WTC11 (cell line): ENCODE measurements around the gene RAET1E. TPM values are rescaled to one million over a fixed set of nuclear protein-coding genes. Genes with fewer than 3 reads are reported as not detected.

Experiments
- ATAC-seq: fragments of 200-7000 bp; cut with Tn5 transposase; 2 replicates; pipeline ENCODE4 v1.10.0; 2021; ENCODE audit warnings: mild to moderate bottlenecking, moderate library complexity
- CTCF ChIA-PET: fragments of 300-600 bp; sonication (Branson Sonifier 250); formaldehyde crosslinking; loops from one replicate; lab custom pipeline; 2021; ENCODE audit warnings: antibody characterized with exemption; lab: Charles Lee
- POLR2A ChIA-PET: fragments of 350-600 bp; sonication (Branson Sonifier 250); formaldehyde crosslinking; loops from one replicate; lab custom pipeline; 2021; ENCODE audit warnings: antibody characterized with exemption; lab: Charles Lee
- DNase-seq: peaks from one replicate; pipeline ENCODE4 v3.0.0; 2021; ENCODE audit warnings: low spot score
- H3K27ac Mint-ChIP-seq: 2 replicates; pipeline ENCODE4 v1.8.0; 2021; ENCODE audit warnings: mixed read lengths
- H3K27me3 Mint-ChIP-seq: 2 replicates; pipeline ENCODE4 v1.8.0; 2021; ENCODE audit warnings: low read depth, mild to moderate bottlenecking, moderate library complexity, mixed read lengths
- H3K36me3 Mint-ChIP-seq: 2 replicates; pipeline ENCODE4 v1.8.0; 2021; ENCODE audit warnings: mixed read lengths
- H3K4me1 Mint-ChIP-seq: 2 replicates; pipeline ENCODE4 v1.8.0; 2022; ENCODE audit warnings: mixed read lengths
- H3K4me3 Mint-ChIP-seq: 2 replicates; pipeline ENCODE4 v1.8.0; 2021; ENCODE audit warnings: mild to moderate bottlenecking, moderate library complexity, mixed read lengths
- H3K9me3 Mint-ChIP-seq: 2 replicates; pipeline ENCODE4 v1.8.0; 2021; ENCODE audit warnings: mixed read lengths
- CREB1 ChIP-seq: sonication (generic); formaldehyde crosslinking; IDR thresholded peaks from 2 replicates; pipeline ENCODE4 v1.8.0; 2023; ENCODE audit warnings: mild to moderate bottlenecking, missing genetic modification reagents
- CREM ChIP-seq: sonication (generic); formaldehyde crosslinking; IDR thresholded peaks from 2 replicates; pipeline ENCODE4 v1.8.1; 2022; ENCODE audit warnings: mild to moderate bottlenecking, missing genetic modification reagents, moderate library complexity
- EMX1 ChIP-seq: fragments of 250-450 bp; sonication (Bioruptor Pico); IDR thresholded peaks from 2 replicates; pipeline ENCODE4 v1.8.0; 2021; ENCODE audit warnings: mild to moderate bottlenecking
- FOXJ3 ChIP-seq: sonication (generic); formaldehyde crosslinking; IDR thresholded peaks from 2 replicates; pipeline ENCODE4 v1.9.0; 2021; ENCODE audit warnings: missing genetic modification reagents, mild to moderate bottlenecking, borderline replicate concordance
- FOXK1 ChIP-seq: sonication (generic); formaldehyde crosslinking; IDR thresholded peaks from 2 replicates; pipeline ENCODE4 v1.8.0; 2022; ENCODE audit warnings: mild to moderate bottlenecking, moderate library complexity, missing genetic modification reagents
- FOXP4 ChIP-seq: sonication (generic); formaldehyde crosslinking; IDR thresholded peaks from 2 replicates; pipeline ENCODE4 v1.8.0; 2022; ENCODE audit warnings: mild to moderate bottlenecking, missing genetic modification reagents
- GABPB1 ChIP-seq: sonication (generic); formaldehyde crosslinking; IDR thresholded peaks from 2 replicates; pipeline ENCODE4 v1.8.1; 2023; ENCODE audit warnings: mild to moderate bottlenecking, missing genetic modification reagents
- GTF2I ChIP-seq: fragments of 250-450 bp; sonication (Bioruptor Pico); conservative IDR thresholded peaks from 2 replicates; pipeline ENCODE4 v1.4.0; 2021; ENCODE audit warnings: mild to moderate bottlenecking
- IRF2 ChIP-seq: sonication (generic); formaldehyde crosslinking; IDR thresholded peaks from 2 replicates; pipeline ENCODE4 v1.8.0; 2022; ENCODE audit warnings: low read depth, missing genetic modification reagents, borderline replicate concordance
- JUN ChIP-seq: sonication (generic); formaldehyde crosslinking; IDR thresholded peaks from 2 replicates; pipeline ENCODE4 v1.8.0; 2023; ENCODE audit warnings: mild to moderate bottlenecking, missing genetic modification reagents
- KAT7 ChIP-seq: sonication (generic); formaldehyde crosslinking; IDR thresholded peaks from 2 replicates; pipeline ENCODE4 v1.8.1; 2023; ENCODE audit warnings: missing genetic modification reagents, mild to moderate bottlenecking, borderline replicate concordance
- NR3C1 ChIP-seq: sonication (generic); formaldehyde crosslinking; conservative IDR thresholded peaks from 2 replicates; pipeline ENCODE4 v1.8.1; 2023; ENCODE audit warnings: low read depth, mild to moderate bottlenecking, missing genetic modification reagents
- RELA ChIP-seq: sonication (generic); formaldehyde crosslinking; IDR thresholded peaks from 2 replicates; pipeline ENCODE4 v1.8.1; 2022; ENCODE audit warnings: missing genetic modification reagents, mild to moderate bottlenecking, borderline replicate concordance
- RORB ChIP-seq: fragments of 250-450 bp; sonication (Bioruptor Pico); IDR thresholded peaks from 2 replicates; pipeline ENCODE4 v1.9.0; 2021; ENCODE audit warnings: mild to moderate bottlenecking
- SP1 ChIP-seq: sonication (generic); formaldehyde crosslinking; conservative IDR thresholded peaks from 2 replicates; pipeline ENCODE4 v1.8.1; 2022; ENCODE audit warnings: missing genetic modification reagents
- TEAD1 ChIP-seq: sonication (generic); formaldehyde crosslinking; IDR thresholded peaks from 2 replicates; pipeline ENCODE4 v1.8.0; 2022; ENCODE audit warnings: mild to moderate bottlenecking, missing genetic modification reagents
- TP53 ChIP-seq: sonication (generic); formaldehyde crosslinking; IDR thresholded peaks from 2 replicates; pipeline ENCODE4 v1.8.1; 2023; ENCODE audit warnings: mild to moderate bottlenecking, missing genetic modification reagents
- ZNF121 ChIP-seq: sonication (generic); formaldehyde crosslinking; IDR thresholded peaks from 2 replicates; pipeline ENCODE4 v1.8.0; 2023; ENCODE audit warnings: missing genetic modification reagents
- ZNF263 ChIP-seq: sonication (generic); formaldehyde crosslinking; IDR thresholded peaks from 2 replicates; pipeline ENCODE4 v1.8.1; 2022; ENCODE audit warnings: low read depth, mild to moderate bottlenecking, moderate library complexity, missing genetic modification reagents
- ZNF396 ChIP-seq: fragments of 250-450 bp; sonication (Bioruptor Pico); IDR thresholded peaks from 2 replicates; pipeline ENCODE4 v1.8.0; 2021; ENCODE audit warnings: mild to moderate bottlenecking, moderate library complexity, borderline replicate concordance
- total RNA-seq: library from RNA; stranded (reverse); gene quantifications from 3 replicates; pipeline ENCODE4 v1.2.3, GENCODE V29; 2021
- TF ChIP-seq, protein P1 (sequence below): sonication (generic); formaldehyde crosslinking; IDR thresholded peaks from 2 replicates; pipeline ENCODE4 v1.8.0; 2023; ENCODE audit warnings: mild to moderate bottlenecking, missing genetic modification reagents
- TF ChIP-seq, protein P2 (sequence below): sonication (generic); formaldehyde crosslinking; conservative IDR thresholded peaks from 2 replicates; pipeline ENCODE4 v1.8.1; 2023; ENCODE audit warnings: mild to moderate bottlenecking, low read depth, missing genetic modification reagents, moderate library complexity

The RAET1E gene
- total RNA-seq, 1 experiment from 2014 or later, result not detected

GRCh38 chr6:149861603-149862423 is 36.1 kb downstream of the RAET1E start:
- POLR2A ChIA-PET, result no interaction called here
- ATAC-seq, result no peak
- CTCF ChIA-PET, result interaction anchor here (0.8 kb wide), 1 partner anchor 62 kb away, joined by 4 read pairs; no protein-coding TSS in a partner anchor
- no peak for DNase-seq
- Mint-ChIP-seq H3K4me1 (peaks cover 46% of the 10 kb centered on the region), H3K27me3 (peaks cover 15% of the 10 kb centered on the region), H3K9me3 (no peaks in the 10 kb centered on the region), H3K27ac (0 out of 2 replicates have a peak overlapping the region, but pooled peaks have one; percentile 23), H3K4me3 (peak overlapping the region; percentile 50)
- TF ChIP-seq RORB (CRISPR knock-in tag) (no peak), TEAD1 (CRISPR knock-in tag) (no peak), ZNF263 (CRISPR knock-in tag) (no peak), GTF2I (CRISPR knock-in tag) (no peak), CREB1 (CRISPR knock-in tag) (no peak), FOXJ3 (CRISPR knock-in tag) (no peak), SP1 (CRISPR knock-in tag) (no peak), EMX1 (CRISPR knock-in tag) (no peak), FOXK1 (CRISPR knock-in tag) (no peak), IRF2 (CRISPR knock-in tag) (no peak), NR3C1 (CRISPR knock-in tag) (no peak), CREM (no peak), KAT7 (CRISPR knock-in tag) (no peak), TP53 (CRISPR knock-in tag) (no peak), FOXP4 (no peak)
- TF ChIP-seq, protein P1, sequence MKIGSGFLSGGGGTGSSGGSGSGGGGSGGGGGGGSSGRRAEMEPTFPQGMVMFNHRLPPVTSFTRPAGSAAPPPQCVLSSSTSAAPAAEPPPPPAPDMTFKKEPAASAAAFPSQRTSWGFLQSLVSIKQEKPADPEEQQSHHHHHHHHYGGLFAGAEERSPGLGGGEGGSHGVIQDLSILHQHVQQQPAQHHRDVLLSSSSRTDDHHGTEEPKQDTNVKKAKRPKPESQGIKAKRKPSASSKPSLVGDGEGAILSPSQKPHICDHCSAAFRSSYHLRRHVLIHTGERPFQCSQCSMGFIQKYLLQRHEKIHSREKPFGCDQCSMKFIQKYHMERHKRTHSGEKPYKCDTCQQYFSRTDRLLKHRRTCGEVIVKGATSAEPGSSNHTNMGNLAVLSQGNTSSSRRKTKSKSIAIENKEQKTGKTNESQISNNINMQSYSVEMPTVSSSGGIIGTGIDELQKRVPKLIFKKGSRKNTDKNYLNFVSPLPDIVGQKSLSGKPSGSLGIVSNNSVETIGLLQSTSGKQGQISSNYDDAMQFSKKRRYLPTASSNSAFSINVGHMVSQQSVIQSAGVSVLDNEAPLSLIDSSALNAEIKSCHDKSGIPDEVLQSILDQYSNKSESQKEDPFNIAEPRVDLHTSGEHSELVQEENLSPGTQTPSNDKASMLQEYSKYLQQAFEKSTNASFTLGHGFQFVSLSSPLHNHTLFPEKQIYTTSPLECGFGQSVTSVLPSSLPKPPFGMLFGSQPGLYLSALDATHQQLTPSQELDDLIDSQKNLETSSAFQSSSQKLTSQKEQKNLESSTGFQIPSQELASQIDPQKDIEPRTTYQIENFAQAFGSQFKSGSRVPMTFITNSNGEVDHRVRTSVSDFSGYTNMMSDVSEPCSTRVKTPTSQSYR, result no peak
- TF ChIP-seq, all 79 proteins: peak for 0
- H3K36me3 Mint-ChIP-seq, result no peaks in the 10 kb centered on the region

- H3K9me3 Mint-ChIP-seq, result no peaks in the 10 kb centered on the region
- H3K4me3 Mint-ChIP-seq, result peak overlapping the region; percentile 50; the same call in 1 of the 2 replicates
- TF ChIP-seq GABPB1 (CRISPR knock-in tag), result peak; percentile 51
- TF ChIP-seq JUN (CRISPR knock-in tag), result no peak
- TF ChIP-seq, protein P1, result no peak
- TF ChIP-seq ZNF396 (CRISPR knock-in tag), result no peak
- TF ChIP-seq ZNF121, result peak; percentile 64; the same call in 1 of the 2 replicates
- TF ChIP-seq, protein P2, sequence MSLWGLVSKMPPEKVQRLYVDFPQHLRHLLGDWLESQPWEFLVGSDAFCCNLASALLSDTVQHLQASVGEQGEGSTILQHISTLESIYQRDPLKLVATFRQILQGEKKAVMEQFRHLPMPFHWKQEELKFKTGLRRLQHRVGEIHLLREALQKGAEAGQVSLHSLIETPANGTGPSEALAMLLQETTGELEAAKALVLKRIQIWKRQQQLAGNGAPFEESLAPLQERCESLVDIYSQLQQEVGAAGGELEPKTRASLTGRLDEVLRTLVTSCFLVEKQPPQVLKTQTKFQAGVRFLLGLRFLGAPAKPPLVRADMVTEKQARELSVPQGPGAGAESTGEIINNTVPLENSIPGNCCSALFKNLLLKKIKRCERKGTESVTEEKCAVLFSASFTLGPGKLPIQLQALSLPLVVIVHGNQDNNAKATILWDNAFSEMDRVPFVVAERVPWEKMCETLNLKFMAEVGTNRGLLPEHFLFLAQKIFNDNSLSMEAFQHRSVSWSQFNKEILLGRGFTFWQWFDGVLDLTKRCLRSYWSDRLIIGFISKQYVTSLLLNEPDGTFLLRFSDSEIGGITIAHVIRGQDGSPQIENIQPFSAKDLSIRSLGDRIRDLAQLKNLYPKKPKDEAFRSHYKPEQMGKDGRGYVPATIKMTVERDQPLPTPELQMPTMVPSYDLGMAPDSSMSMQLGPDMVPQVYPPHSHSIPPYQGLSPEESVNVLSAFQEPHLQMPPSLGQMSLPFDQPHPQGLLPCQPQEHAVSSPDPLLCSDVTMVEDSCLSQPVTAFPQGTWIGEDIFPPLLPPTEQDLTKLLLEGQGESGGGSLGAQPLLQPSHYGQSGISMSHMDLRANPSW, result no peak
- no peak for TF ChIP-seq RELA (CRISPR knock-in tag)
- H3K27ac Mint-ChIP-seq, result no peak overlapping the region
- H3K27me3 Mint-ChIP-seq, result peaks cover 15% of the 10 kb centered on the region
- POLR2A ChIA-PET, result no interaction called here
- no peaks in the 10 kb centered on the region for H3K36me3 Mint-ChIP-seq
- no peak for DNase-seq
- ATAC-seq, result no peak
- H3K4me1 Mint-ChIP-seq, result peaks cover 50% of the 10 kb centered on the region
- CTCF ChIA-PET, result interaction anchor here (1.0 kb wide), 1 partner anchor 43 kb away, joined by 3 read pairs; no protein-coding TSS in a partner anchor
These were observed 36.9 kb downstream of the RAET1E start for GRCh38 chr6:149860834-149861602.
